Activated T-helper 17 cell treated with anti-CD3 and anti-CD28 coated beads, Interleukin-2, amount 50 U/mL, for 72 hours (primary cell): ENCODE data around the gene DNASE1L1. TPM values are rescaled to one million over a fixed set of nuclear protein-coding genes. Genes with fewer than 3 reads are reported as not detected.

ENCODE experiments used
- ATAC-seq: fragments of 150-1000 bp; cut with Tn5 transposase; replicated peaks from 2 replicates; pipeline ENCODE4 v1.10.0; 2021; ENCODE audit warnings: mild to moderate bottlenecking, moderate library complexity
- H3K27ac Mint-ChIP-seq: one replicate; pipeline ENCODE4 v1.8.0; 2022; ENCODE audit warnings: mixed read lengths
- H3K27me3 Mint-ChIP-seq: one replicate; pipeline ENCODE4 v1.8.0; 2022; ENCODE audit warnings: mixed read lengths
- H3K36me3 Mint-ChIP-seq: one replicate; pipeline ENCODE4 v1.8.0; 2022; ENCODE audit warnings: low read depth, mild to moderate bottlenecking, mixed read lengths
- H3K4me1 Mint-ChIP-seq: one replicate; pipeline ENCODE4 v1.8.0; 2022; ENCODE audit warnings: mixed read lengths
- H3K4me3 Mint-ChIP-seq: one replicate; pipeline ENCODE4 v1.8.0; 2022; ENCODE audit warnings: mild to moderate bottlenecking, mixed read lengths
- H3K9me3 Mint-ChIP-seq: one replicate; pipeline ENCODE4 v1.8.0; 2022; ENCODE audit warnings: mixed read lengths
- total RNA-seq, 2 donors: library from RNA; stranded (reverse); gene quantifications; one replicate each; pipeline ENCODE4 v1.2.3, GENCODE V29; 2022

The DNASE1L1 gene, protein sequence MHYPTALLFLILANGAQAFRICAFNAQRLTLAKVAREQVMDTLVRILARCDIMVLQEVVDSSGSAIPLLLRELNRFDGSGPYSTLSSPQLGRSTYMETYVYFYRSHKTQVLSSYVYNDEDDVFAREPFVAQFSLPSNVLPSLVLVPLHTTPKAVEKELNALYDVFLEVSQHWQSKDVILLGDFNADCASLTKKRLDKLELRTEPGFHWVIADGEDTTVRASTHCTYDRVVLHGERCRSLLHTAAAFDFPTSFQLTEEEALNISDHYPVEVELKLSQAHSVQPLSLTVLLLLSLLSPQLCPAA
- 10 to 100 TPM; 13.9 to 16.7 TPM for total RNA-seq

DNA sequence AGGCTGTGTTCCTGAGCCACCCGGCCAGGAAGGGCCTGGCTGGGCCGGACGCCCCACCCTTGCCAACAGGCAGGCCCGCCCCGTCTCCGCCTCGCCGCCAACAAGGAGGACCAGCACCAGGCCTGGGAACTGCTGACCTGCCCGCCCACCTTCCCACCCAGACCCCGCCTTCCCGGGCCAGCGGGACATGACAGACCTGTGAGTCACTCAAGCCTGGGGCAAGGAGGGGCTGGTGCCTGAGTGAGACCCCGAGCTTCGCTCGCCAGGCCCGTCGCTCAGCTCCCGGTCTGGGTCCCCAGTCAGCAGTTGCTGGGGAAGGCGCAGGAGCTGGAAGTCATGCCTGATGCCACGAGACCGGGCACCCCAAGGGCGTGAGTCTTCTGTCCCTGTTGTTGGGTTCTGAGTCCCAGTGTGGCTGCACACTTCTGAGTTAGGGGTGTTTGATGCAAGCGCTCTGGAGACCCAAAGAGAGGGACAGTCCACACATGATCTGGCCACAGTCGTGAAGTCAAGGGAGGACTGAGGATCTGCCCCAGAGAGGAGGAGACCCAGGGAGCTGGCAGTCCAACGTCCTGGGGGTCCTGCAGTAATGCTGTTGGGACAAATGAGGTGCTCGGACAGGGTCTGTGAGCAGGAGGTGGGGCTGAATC lies at the start of gene DNASE1L1:
TSS of gene DNASE1L1 (minus strand) at position 33 of the 650 bp plus-strand sequence. CDS start 3,686 bp downstream, outside the sequence.
- ATAC-seq = peak; percentile 20
- peaks cover 12% of the 10 kb centered on the region for H3K36me3 Mint-ChIP-seq
- H3K9me3 Mint-ChIP-seq = no peaks in the 10 kb centered on the region
- peak within 1 kb of the TSS; percentile 59 for H3K4me3 Mint-ChIP-seq
- H3K4me1 Mint-ChIP-seq = peaks cover 8% of the 10 kb centered on the region
- H3K27ac Mint-ChIP-seq = peak within 1 kb of the TSS; percentile 69
- H3K27me3 Mint-ChIP-seq = no peaks in the 10 kb centered on the region

DNA sequence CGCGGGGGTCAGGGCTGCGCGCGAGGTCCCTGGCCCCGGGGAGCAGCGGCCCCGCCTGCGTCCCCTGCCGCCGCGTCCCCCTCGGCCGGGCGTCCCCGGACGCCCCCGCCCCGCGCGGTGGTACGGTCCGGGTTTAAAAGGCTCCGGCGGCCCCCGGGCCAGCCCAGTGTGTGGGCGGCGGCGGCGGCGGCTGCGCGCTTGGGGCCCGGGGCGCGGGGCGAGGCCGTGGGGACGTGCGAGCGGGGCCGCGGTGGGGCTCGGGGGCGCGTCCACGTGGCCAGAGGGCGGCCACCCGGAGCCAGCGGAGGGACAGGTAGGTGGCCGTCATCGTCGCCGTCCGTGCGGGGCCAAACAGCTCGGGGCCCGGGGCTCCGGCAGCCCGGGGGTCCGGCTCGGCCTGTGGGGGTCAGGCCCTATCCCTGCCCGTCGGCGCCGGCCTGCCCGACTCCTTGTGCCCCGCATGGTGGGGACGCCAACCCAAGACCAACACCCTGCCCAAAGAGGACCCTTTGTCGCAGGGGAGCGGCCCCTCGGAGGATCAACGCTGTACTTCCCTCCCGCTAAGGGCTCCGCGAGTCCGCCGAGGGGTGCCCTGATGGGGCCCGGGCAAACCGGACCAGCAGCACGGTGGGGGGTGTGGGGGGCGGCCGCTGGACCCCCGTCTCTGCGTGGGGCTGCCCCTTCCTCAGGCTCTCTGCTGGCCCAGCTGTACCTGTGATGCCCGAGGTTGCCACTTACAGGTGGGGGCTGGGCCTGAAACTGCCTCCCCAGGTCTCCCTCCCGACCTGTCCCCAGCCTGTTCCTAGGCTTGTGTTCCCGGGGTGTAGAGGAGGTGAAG lies 49.3 kb upstream of the DNASE1L1 start, which contains the start of gene PLXNA3:
TSS of gene PLXNA3 (plus strand) at position 166 of the 838 bp plus-strand sequence. CDS start 1,903 bp downstream, outside the sequence.
- ATAC-seq = peak; percentile 73
- H3K27me3 Mint-ChIP-seq = no peaks in the 10 kb centered on the region
- no peaks in the 10 kb centered on the region for H3K4me1 Mint-ChIP-seq
- H3K9me3 Mint-ChIP-seq = no peaks in the 10 kb centered on the region
- peak within 1 kb of the TSS; percentile 94 for H3K4me3 Mint-ChIP-seq
- H3K27ac Mint-ChIP-seq = peak within 1 kb of the TSS; percentile 92
- peaks cover 21% of the 10 kb centered on the region for H3K36me3 Mint-ChIP-seq

DNA sequence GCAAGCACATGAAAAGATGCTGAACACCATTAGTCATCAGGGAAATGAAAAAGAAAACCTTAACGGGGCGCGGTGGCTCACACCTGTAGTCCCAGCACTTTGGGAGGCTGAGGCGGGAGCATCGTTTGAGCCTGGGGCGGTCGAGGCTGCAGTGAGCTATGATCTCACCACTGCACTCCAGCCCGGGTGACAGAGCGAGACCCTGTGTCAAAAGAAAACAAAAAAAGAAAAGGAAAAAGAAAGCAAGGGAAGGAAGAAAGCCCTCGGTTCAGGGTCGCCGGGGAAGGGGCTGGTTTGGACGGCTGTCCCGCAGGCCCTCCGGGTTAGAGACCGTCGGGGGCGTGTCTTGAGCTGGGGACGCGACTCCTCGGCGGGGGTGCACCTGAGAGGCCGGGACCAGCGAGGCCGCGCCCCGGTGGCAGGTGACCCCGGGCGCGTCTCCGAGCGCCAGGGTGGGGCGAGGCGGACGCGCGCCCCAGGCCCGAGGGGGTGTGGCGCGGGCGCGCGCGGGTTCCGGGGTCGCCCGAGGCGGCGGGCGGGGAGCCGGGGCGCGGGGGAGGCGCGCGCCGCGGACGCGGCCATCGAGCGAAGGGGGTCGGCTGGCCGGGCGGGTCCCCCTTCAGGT lies 48.5 kb upstream of the DNASE1L1 start:
- peak; percentile 74 for ATAC-seq
- Mint-ChIP-seq H3K27me3 (no peaks in the 10 kb centered on the region), H3K4me1 (no peaks in the 10 kb centered on the region), H3K9me3 (no peaks in the 10 kb centered on the region), H3K36me3 (peaks cover 21% of the 10 kb centered on the region), H3K4me3 (peak overlapping the region; percentile 94), H3K27ac (peak overlapping the region; percentile 92)

DNA sequence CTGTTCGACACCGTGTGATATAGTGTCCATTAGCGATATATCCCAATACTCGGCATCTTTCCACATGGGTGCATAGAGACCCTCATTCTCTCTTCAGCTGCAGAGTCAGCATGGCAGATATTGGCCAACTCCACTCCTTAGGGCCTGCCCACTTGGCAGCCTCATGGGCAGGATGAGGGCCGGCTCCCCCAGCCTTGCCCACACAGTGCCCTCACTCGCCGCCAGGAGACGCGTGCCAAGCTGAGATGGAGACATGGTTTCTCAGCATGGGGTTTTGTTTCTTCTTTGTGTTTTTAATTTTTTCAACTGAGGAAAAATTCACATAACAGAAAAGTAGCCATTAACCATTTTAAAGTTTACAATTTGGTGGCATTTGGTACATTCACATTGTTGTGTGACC lies 43.8 kb upstream of the DNASE1L1 start:
- Mint-ChIP-seq H3K4me1 (no peaks in the 10 kb centered on the region), H3K4me3 (no peak overlapping the region), H3K9me3 (no peaks in the 10 kb centered on the region), H3K27me3 (no peaks in the 10 kb centered on the region), H3K27ac (no peak overlapping the region), H3K36me3 (peaks cover 29% of the 10 kb centered on the region)
- ATAC-seq = no peak

DNA sequence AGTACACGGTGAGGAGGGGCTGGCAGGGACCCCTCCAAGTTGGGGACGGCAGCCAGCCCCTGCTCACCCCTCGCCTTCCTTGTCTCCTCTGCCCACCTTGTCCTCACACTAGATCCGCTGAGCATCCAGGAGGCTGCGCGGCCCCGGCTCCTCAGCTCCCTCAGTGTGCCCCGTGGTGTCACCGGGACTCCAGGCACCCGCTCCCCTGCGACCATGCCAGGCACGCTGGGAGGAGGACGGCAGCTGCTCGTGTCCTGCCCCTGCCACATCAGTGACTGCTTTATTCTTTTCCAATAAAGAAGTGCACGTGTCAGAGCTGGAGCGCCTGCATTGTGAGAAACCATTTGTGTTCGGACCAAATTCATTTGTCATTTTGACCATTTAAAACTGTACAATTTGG lies 41.3 kb upstream of the DNASE1L1 start:
- no peaks in the 10 kb centered on the region for H3K9me3 Mint-ChIP-seq
- no peaks in the 10 kb centered on the region for H3K4me1 Mint-ChIP-seq
- peaks cover 41% of the 10 kb centered on the region for H3K36me3 Mint-ChIP-seq
- no peak overlapping the region for H3K4me3 Mint-ChIP-seq
- H3K27ac Mint-ChIP-seq = no peak overlapping the region
- ATAC-seq = no peak
- no peaks in the 10 kb centered on the region for H3K27me3 Mint-ChIP-seq

DNA sequence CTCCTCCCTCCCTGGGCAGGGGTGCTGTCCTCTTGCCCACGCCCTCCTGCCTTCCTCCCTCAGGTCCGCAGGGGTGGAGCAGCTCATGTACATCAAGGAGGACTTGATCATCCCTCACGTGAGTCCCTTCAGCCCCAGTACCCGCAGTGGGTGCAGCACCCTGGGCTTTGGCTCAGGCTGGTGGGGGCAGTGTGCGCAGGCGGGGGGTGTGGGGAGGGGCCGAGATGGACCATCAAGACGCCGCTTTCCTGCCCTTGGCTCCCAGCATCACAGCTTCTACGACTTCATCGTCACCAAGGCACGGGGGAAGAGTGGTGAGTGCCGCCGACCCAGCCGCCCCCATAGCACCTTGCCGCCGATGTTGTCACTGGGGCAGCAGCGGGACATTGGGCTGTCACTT lies 40.6 kb upstream of the DNASE1L1 start:
- H3K9me3 Mint-ChIP-seq = no peaks in the 10 kb centered on the region
- no peak overlapping the region for H3K27ac Mint-ChIP-seq
- no peak for ATAC-seq
- H3K36me3 Mint-ChIP-seq = peaks cover 41% of the 10 kb centered on the region
- H3K4me1 Mint-ChIP-seq = no peaks in the 10 kb centered on the region
- no peaks in the 10 kb centered on the region for H3K27me3 Mint-ChIP-seq
- H3K4me3 Mint-ChIP-seq = no peak overlapping the region

DNA sequence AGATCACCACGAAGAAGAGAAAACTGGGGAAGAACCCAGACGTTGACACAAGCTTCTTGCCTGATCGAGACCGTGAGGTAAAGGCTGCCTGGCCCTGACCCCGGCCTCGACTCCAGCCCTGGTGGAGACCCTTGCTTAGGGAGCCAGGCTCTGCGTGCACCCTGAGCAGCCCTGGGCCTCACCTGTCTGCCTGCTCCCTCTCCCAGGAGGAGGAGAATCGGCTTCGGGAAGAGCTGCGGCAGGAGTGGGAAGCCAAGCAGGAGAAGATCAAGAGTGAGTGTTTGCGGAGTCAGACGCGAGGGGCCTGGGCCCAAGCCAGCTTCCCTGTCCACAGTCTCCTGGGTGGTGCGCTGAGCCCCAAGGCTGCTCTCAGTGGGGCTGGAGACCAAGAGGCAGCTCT lies 39.4 kb upstream of the DNASE1L1 start:
- no peak overlapping the region for H3K4me3 Mint-ChIP-seq
- H3K9me3 Mint-ChIP-seq = no peaks in the 10 kb centered on the region
- no peak for ATAC-seq
- no peak overlapping the region for H3K27ac Mint-ChIP-seq
- H3K4me1 Mint-ChIP-seq = no peaks in the 10 kb centered on the region
- H3K36me3 Mint-ChIP-seq = peaks cover 42% of the 10 kb centered on the region
- no peaks in the 10 kb centered on the region for H3K27me3 Mint-ChIP-seq

DNA sequence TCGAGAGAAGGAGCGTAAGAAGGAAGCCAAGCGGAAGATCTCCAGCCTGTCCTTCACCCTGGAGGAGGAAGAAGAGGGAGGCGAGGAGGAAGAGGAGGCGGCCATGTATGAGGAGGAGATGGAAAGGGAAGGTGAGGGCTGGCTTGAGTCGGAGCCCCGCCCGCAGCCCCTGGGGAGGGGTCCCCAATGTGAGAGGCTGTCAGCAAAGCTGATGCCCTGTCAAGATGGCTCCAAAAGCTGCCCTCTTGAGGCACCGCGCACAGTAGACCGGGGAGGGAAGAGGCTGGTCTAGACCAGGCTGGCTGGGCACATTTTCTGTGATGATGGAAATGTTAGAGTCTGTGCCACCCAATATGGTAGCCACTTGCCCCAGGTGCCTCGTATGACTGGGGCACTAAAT lies 37.4 kb upstream of the DNASE1L1 start:
- ATAC-seq = no peak
- Mint-ChIP-seq H3K27me3 (no peaks in the 10 kb centered on the region), H3K9me3 (no peaks in the 10 kb centered on the region), H3K4me1 (no peaks in the 10 kb centered on the region), H3K27ac (no peak overlapping the region), H3K36me3 (peaks cover 58% of the 10 kb centered on the region), H3K4me3 (peak overlapping the region; percentile 21)

DNA sequence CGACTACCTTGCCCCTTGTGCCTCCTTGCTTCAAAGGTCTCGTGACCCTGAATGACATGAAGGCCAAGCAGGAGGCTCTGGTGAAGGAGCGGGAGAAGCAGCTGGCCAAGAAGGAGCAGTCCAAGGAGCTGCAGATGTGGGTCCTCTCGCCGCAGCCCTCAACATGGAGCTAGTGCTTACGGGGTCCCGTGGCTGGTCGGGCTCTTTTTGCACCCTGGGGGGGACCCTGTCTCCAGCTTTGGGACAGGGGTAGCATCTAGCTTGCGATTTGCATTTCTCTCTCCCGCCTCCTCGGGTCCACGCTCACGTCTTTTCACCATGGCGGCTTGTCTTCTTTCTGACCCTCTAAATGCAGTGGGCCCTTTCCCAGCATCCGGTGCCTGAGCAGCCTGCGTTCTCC lies 36.7 kb upstream of the DNASE1L1 start:
- peak overlapping the region; percentile 21 for H3K4me3 Mint-ChIP-seq
- ATAC-seq = no peak
- H3K36me3 Mint-ChIP-seq = peaks cover 63% of the 10 kb centered on the region
- H3K27me3 Mint-ChIP-seq = no peaks in the 10 kb centered on the region
- H3K4me1 Mint-ChIP-seq = no peaks in the 10 kb centered on the region
- H3K27ac Mint-ChIP-seq = no peak overlapping the region
- H3K9me3 Mint-ChIP-seq = no peaks in the 10 kb centered on the region

DNA sequence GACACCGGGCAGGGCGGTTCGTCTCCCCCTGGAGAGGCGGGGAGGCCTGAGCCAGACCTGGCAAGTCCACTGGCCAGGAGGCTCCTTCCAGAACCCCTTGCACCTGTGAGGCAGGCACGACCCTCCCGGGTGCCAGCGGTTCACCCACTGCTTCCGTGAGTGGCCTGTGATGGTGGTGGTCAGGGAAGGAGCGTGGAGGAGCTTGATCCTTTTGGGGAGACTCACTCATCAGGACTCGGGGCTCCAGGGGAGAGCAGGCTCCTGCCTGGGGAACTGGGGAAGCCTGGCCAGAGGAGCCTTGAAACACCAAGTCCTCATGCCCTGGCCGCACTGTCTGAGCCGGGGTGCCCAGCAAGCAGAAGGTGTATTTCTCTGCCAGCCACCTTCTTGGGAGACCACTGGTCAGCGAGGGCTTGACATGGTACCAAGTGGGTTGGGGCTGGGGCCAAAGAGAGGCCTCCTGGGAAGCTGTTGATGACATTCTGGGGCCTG lies 35.7 kb upstream of the DNASE1L1 start:
- H3K9me3 Mint-ChIP-seq = no peaks in the 10 kb centered on the region
- no peaks in the 10 kb centered on the region for H3K4me1 Mint-ChIP-seq
- H3K27ac Mint-ChIP-seq = no peak overlapping the region
- no peaks in the 10 kb centered on the region for H3K27me3 Mint-ChIP-seq
- H3K36me3 Mint-ChIP-seq = peaks cover 63% of the 10 kb centered on the region
- peak overlapping the region; percentile 32 for H3K4me3 Mint-ChIP-seq
- ATAC-seq = no peak

DNA sequence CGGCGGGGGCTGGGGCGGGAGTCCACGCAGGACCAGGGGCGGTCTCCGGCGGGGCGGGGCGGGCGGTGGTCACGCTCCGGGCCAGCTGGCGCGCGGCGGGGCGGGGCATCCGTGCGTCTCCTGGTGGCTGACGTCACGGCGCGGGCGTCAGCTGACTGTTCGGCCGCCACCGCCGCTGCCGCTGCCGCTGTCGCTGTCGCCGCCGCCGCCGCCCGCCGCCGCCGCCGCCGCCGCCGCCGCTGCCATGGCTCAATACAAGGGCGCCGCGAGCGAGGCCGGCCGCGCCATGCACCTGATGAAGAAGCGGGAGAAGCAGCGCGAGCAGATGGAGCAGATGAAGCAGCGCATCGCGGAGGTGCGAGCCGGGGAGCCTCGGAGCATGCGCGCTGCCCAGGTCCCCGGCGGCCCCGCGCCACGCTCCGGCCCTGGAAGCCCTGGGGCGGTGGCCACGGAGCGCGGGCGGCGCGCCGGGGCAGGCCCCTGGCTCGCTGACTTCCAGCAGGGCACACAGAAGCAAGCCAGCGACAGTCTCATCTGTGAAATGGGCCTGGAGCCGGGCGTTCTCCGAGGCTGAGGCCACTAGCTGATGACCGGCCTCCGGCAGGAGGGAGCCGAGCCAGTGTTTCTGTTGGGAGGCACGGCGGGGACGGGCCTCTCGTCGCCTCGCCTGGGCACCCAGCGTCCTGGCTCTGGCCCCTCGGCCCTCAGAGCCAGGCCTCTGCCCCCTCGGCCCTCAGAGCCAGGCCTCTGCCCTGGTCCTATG lies 35.1 kb upstream of the DNASE1L1 start, which contains the start of gene FAM50A:
TSS of gene FAM50A (plus strand) at position 150 of the 763 bp plus-strand sequence. CDS start at position 245, 95 bp downstream.
- peak within 1 kb of the TSS; percentile 25 for H3K27ac Mint-ChIP-seq
- no peaks in the 10 kb centered on the region for H3K27me3 Mint-ChIP-seq
- H3K4me1 Mint-ChIP-seq = no peaks in the 10 kb centered on the region
- peak; percentile 92 for ATAC-seq
- H3K4me3 Mint-ChIP-seq = peak within 1 kb of the TSS; percentile 62
- H3K9me3 Mint-ChIP-seq = no peaks in the 10 kb centered on the region
- H3K36me3 Mint-ChIP-seq = peaks cover 69% of the 10 kb centered on the region

DNA sequence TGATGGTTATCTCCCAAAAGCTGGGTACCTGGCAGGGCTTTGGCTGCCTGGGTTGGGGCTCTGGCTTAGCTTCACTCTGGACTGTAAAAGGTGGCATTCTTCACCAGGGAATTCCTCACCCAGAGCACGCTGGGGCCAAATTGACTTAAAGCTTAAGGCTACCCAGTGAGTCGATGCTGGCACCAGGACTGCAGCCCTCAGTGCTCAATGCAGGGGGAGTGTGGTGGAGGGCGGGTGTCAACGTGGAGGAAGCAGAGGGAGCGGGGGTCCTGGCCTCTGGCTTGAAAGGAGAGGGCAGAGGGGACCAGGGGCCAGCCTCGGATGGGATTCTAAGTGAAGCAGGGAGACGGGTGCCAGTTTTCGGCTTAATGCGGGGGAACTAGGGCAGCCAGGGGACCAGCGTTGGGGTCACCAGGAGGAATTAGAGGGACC lies 34.4 kb upstream of the DNASE1L1 start:
- ATAC-seq = peak; percentile 17
- Mint-ChIP-seq H3K27ac (peak overlapping the region; percentile 25), H3K27me3 (no peaks in the 10 kb centered on the region), H3K4me1 (no peaks in the 10 kb centered on the region), H3K4me3 (peak overlapping the region; percentile 62), H3K9me3 (no peaks in the 10 kb centered on the region), H3K36me3 (peaks cover 74% of the 10 kb centered on the region)

DNA sequence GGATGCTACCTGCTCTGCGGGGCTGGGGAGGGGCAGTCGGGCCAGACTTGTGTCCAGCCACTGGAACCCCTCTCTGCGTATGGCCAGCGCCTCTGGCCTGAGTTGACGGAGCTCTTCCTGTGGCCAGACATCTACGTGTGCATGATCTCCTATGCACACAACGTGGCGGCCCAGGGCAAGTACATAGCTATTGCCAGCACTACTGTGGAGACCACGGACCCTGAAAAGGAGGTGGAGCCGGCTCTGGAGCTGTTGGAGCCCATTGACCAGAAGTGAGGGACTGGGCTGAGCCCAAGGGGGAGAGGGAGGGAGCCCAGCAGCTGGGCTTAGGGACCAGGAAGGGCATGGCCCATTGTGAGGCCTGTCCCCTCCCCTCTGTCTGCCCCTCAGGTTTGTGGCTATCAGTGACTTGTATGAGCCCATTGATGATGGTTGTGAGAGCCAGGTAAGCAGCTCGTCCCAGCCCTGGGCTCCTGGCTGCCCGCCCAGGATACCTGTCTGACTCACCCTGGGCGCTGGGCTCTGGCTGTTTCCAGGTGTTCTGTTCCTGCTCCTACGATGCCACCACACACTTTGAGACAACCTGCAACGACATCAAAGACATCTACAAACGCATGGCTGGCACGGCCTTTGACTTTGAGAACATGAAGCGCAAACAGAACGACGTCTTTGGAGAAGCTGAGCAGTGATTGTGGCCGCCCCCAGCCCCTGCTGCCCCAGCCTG lies 33.1 kb upstream of the DNASE1L1 start:
- Mint-ChIP-seq H3K27me3 (no peaks in the 10 kb centered on the region), H3K9me3 (no peaks in the 10 kb centered on the region), H3K4me1 (no peaks in the 10 kb centered on the region), H3K27ac (no peak overlapping the region), H3K4me3 (peak overlapping the region; percentile 37), H3K36me3 (peaks cover 75% of the 10 kb centered on the region)
- ATAC-seq = no peak
